Ascending aorta (tissue), 2 donors: ENCODE data around the gene GAL3ST1. TPM values are rescaled to one million over a fixed set of nuclear protein-coding genes. Genes with fewer than 3 reads are reported as not detected.
A peak's percentile ranks its signal among the peaks of the same experiment; 100 is the strongest.

ENCODE experiments used
- DNase-seq, 2 donors: peaks; one replicate each; pipeline ENCODE4 v3.0.0-alpha.2; 2019; ENCODE audit warnings: low spot score in 2 of 2
- H3K27ac ChIP-seq, 2 donors: fragments of 200-600 bp; sonication (generic); one replicate each; pipeline ENCODE4 v1.5.1; 2016 to 2017; ENCODE audit warnings: mild to moderate bottlenecking in 1 of 2
- H3K27me3 ChIP-seq: fragments of 200-600 bp; sonication (generic); one replicate; pipeline ENCODE4 v1.5.1; 2017
- H3K36me3 ChIP-seq, 2 donors: fragments of 200-600 bp; sonication (generic); one replicate each; pipeline ENCODE4 v1.5.1; 2016
- H3K4me1 ChIP-seq, 2 donors: fragments of 200-600 bp; sonication (generic); one replicate each; pipeline ENCODE4 v1.5.1; 2016 to 2017; ENCODE audit warnings: mild to moderate bottlenecking in 1 of 2
- H3K4me3 ChIP-seq, 2 donors: fragments of 200-600 bp; sonication (generic); one replicate each; pipeline ENCODE4 v1.5.1; 2016 to 2017; ENCODE audit warnings: mild to moderate bottlenecking in 1 of 2
- H3K9me3 ChIP-seq, 2 donors: fragments of 200-600 bp; sonication (generic); one replicate each; pipeline ENCODE4 v1.5.1; 2016
- CTCF ChIP-seq, 3 experiments: fragments of 200-600 bp in 2 of 3; fragments of 450-650 bp in 1 of 3; sonication (generic) in 2 of 3; IDR thresholded peaks; one replicate each; pipeline ENCODE4 v1.5.1; 2016 to 2019; ENCODE audit warnings: antibody characterized with exemption in 3 of 3, mild to moderate bottlenecking in 1 of 3, moderate library complexity in 1 of 3
- intact Hi-C: fragments of 100-400 bp; cut with DNase I; formaldehyde crosslinking; loops from one replicate; pipeline ENCODE4 v1.15.1; 2023
- total RNA-seq: library from RNA; depleted of rRNA; stranded (reverse); fragments of >200 nt; gene quantifications from one replicate; pipeline ENCODE4 v1.1.0, GENCODE V29; 2016

GAL3ST1 gene
- total RNA-seq, 1 donor from 2014 or later: not detected

- H3K27ac ChIP-seq: no peak overlapping the region
- H3K9me3 ChIP-seq: no peaks in the 10 kb centered on the region
- H3K4me3 ChIP-seq: no peak overlapping the region
- no peak for TF ChIP-seq CTCF (IDR thresholded peaks at IDR 0.05)
- H3K36me3 ChIP-seq: peaks cover 99 to 100% of the 10 kb centered on the region in 2 donors
- DNase-seq: no peak
- H3K4me1 ChIP-seq: no peaks in the 10 kb centered on the region
- intact Hi-C loops: no loop called here
- H3K27me3 ChIP-seq: no peaks in the 10 kb centered on the region
These were observed 8.5 kb upstream of the GAL3ST1 start for GRCh38 chr22:30582788-30583545.

GRCh38 chr22:30582051-30582450 is 7.6 kb upstream of the GAL3ST1 start:
- H3K9me3 ChIP-seq: no peaks in the 10 kb centered on the region
- H3K36me3 ChIP-seq: peaks cover 99 to 100% of the 10 kb centered on the region in 2 donors
- TF ChIP-seq CTCF (IDR thresholded peaks at IDR 0.05): no peak
- no peak overlapping the region for H3K27ac ChIP-seq
- no peaks in the 10 kb centered on the region for H3K27me3 ChIP-seq
- no peak for DNase-seq
- intact Hi-C loops: no loop called here
- H3K4me1 ChIP-seq: no peaks in the 10 kb centered on the region
- H3K4me3 ChIP-seq: no peak overlapping the region

GRCh38 chr22:30580896-30581295 is 6.4 kb upstream of the GAL3ST1 start:
- Histone ChIP-seq H3K27me3 (no peaks in the 10 kb centered on the region), H3K4me1 (peaks cover under 1 to 2% of the 10 kb centered on the region in 2 donors), H3K27ac (no peak overlapping the region), H3K4me3 (no peak overlapping the region), H3K36me3 (peaks cover 99 to 100% of the 10 kb centered on the region in 2 donors), H3K9me3 (no peaks in the 10 kb centered on the region)
- TF ChIP-seq CTCF (IDR thresholded peaks at IDR 0.05): no peak
- no peak for DNase-seq
- intact Hi-C loops: no loop called here

GRCh38 chr22:30578481-30578880 is 4.0 kb upstream of the GAL3ST1 start:
- no peaks in the 10 kb centered on the region for H3K9me3 ChIP-seq
- no peak for DNase-seq
- H3K36me3 ChIP-seq: peaks cover 77 to 79% of the 10 kb centered on the region in 2 donors
- TF ChIP-seq CTCF (IDR thresholded peaks at IDR 0.05): no peak
- H3K4me3 ChIP-seq: no peak overlapping the region
- no peaks in the 10 kb centered on the region for H3K27me3 ChIP-seq
- H3K4me1 ChIP-seq: peaks cover 4 to 11% of the 10 kb centered on the region in 2 donors
- H3K27ac ChIP-seq: no peak overlapping the region
- intact Hi-C loops: no loop called here

- H3K9me3 ChIP-seq: no peaks in the 10 kb centered on the region
- peak overlapping the region; percentile 50 to 74 for H3K27ac ChIP-seq
- peaks cover 52% of the 10 kb centered on the region in 2 donors for H3K36me3 ChIP-seq
- TF ChIP-seq CTCF (IDR thresholded peaks at IDR 0.05): no peak
- H3K27me3 ChIP-seq: no peaks in the 10 kb centered on the region
- no peak for DNase-seq
- no peak overlapping the region for H3K4me3 ChIP-seq
- H3K4me1 ChIP-seq: peaks cover 4 to 11% of the 10 kb centered on the region in 2 donors
- intact Hi-C loops: no loop called here
These were observed 1.4 kb upstream of the GAL3ST1 start for GRCh38 chr22:30575859-30576258.
